NCI-H146 treated with DMSO at 0.1 percent for 48 hours (cell line): ENCODE data around the gene ASB10.

ENCODE experiments used
- DNase-seq: peaks from one replicate; lab custom pipeline; 2025; ENCODE audit not compliant: unreplicated experiment; lab: John Stamatoyannopoulos, UW

ASB10 gene

DNA sequence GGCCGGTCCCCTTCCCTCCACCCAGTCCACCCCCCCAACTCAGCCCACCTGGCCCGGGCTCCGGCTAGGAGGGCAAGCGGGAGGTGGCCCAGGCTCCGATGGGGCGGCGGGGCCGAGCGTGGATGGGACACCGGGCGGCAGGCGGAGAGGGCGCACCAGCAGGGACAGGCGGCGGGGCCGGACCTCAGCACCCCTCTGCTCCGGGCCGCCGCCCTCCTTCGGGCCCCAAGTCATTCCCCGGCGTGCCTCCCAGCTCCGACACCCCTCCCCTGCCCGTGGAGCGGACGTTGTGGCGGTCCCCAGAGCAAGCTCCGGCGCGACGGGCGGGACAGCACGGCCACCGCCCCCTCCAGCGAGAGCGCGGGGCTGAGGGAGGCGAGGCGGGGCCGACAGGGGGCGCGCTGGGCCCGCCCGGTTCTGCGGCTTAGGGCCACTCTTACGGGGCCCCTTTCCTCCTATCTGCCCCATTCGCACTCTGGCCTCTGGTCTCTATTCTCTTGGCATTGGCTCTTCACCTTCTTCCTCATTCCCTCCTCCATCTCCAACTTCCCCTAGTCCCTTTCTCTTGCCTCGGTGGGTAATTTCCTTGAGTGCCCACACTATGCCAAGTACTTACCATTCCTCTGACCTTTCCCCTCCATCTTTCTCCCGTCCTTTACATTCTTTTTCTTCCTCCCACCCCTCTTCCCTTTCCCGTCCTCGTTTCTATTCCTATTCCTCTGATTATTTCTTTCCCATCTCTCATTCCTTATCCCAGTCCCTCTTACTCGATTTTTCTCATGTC is 18.9 kb downstream of the ASB10 start:
- no peak for DNase-seq

DNA sequence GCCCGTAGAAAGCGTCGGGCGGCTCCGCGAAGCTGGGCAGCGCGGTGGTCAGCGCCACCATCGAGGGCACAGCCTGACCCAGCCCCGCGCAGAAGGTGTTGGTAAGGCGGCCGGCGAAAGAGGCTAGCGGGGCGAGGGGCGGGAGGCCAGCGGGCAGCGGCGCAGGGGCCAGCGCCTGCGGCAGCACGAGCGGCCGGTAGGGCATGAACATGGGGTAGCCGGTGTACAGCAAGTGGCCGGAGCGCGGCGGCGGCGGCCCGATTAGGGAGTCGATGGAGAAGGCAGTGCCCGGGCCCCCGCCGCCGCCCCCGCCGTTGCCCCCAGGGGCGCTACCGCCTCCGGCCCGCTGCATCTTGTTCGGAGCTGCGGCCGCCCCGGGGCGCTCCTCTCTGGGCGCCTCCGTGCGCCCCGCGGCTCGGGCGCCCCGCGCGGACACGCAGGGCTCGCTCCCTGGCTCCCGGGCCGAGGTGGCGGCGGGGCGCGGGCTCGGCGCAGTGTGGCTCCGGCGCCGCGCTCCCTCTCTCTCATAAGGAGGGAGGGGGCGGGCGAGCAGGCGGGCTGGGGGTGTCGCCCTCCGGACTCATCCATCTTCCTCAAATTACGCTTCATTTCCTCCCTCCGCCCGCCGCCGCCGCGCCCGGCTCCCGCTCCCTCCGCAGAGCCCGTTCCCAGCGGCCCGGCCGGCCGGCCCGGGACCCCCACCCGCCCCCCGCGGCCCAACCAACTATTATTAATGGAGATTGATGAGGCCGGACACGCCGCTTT is 19.7 kb downstream of the ASB10 start, which contains the start of gene GBX1:
Gene GBX1, minus strand, starts transcription at position 498 of the 765 bp plus-strand sequence. Its CDS starts 146 bp downstream, at position 352.
- no peak for DNase-seq

DNA sequence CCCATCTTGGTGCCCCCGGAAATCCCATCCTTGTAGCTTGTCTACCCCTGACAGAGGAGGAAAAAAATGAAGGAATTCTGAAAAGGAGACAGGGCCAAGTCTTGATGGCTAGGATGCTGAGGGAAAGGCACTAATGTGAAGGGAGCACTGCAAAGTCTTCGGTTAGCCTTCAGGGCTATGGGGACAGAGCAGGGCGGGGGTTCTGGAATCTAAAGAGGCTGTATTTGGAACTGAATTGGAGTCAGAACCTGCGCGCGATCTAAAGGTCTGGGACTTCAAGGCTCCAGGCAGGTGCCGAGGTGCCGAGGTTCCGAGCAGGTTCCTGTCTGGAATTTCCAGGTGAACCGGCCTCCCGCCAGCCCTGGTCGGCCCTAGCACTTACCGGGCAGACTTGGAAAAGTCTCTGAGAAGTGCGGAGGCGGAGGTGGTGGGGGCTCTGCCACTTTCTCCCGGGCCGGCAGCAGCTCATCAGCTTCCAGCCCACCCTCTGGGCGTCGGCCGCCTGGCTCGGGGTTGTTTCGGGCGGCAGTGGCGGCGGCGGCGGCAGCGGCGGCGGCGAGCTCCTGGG is 20.3 kb downstream of the ASB10 start:
- DNase-seq, result no peak

DNA sequence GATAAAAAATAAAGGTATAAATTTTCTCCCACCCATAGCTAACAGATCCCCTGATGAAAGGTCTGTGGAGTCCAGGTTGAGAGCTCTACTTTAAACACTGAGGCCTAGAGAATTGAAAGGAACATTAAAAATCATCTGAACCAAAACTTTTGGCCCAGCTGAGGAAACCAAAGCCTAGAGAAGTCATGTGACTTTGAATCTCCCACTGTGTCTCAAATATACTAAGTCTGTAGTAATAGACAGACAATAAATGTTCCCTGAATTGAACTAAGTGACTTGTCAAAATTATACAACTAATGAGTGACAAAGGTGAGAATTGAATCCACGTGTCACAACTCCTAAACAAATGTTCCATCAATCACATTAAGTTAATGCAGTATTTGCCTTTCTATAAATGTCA is 25.3 kb downstream of the ASB10 start:
- DNase-seq, result no peak

DNA sequence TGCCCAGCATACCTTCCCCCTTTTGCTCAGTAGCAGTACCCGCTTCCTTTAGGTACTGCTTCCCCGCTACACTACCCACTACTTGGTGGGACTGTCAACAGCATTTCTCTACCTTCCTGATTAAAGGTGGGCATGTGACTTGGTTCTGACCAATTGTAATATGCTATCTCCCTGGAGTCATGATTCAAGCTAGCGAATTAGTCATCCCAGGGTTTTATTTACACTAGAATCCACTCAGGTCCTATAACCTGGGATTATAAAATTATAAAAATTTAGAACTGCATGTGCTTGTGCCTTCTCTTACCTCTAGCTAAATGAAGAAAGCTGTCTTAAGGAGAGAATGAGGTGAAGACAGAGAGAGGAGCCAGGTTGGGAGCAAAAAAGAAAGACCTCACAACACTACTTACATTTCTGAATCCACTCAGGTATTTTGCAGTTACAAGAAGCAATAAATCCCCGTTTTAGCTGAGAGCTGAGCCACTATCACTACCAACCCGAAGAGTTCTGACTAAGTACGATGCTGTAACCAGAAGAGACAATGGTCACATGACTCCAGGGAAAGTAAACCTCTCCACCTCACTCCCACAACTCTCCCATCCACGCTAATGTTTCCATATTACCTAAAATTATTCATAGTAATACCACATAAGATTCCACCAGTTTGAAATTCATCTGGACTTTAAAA is 29.3 kb downstream of the ASB10 start:
- DNase-seq, result no peak

DNA sequence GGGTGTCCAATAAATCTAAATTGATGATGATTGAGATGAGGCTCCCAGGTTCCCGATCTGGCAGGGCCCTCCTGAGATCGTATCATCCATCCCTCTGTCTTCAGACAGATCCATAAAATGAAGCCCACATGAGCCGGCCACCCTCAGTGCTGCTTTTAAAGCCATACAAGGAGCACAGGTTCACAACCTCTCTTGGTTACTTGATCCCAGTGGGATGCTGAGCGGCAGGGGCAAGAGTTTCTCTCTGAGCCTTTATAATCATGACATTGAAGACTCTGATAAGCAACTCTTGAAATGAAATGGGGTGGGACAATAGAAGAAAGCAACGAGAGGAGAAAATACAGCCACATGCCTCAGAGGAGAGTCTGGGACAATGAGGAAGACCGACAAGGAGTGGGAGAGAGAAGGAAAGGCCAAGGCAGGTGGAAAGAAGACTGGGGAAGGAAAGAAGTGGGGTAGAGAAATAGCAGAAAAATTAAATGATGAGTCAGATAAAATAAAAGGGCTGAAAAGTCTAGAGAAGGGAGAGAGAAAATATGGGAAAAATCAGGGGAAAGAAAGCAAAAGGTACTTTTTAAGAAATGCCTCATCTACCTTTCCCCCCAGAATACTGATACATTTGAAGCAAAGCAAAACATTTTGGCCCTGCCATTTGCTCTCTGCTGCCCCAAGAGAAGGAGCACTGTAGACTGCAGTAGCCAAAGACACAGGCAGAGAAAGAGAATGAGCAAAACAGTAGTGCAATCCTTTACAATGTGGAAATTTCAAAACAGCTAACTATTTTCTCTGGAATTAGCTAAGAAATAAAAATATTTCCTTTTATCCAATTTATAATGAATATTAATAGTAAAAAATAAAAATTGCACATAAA is 34.2 kb downstream of the ASB10 start:
- DNase-seq, result no peak

DNA sequence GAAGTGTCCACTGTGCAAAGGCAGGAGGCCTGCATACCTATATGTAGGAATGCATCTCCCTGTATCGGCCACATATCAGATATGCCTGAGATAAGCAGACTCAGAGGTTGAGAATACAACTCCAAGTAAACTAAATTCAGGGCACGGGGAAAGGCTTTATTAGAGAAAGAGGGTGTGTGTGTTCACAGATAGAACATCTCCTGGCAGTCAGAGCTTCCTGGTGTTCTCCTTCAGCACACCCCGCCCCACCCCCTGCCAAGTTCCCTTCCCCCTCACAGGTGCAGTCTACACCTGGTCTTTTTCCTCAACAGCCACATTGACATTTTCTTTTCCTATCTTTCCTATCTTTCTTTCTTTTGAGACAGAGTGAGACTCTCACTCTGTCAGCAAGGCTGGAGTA is 36.7 kb downstream of the ASB10 start:
- no peak for DNase-seq

DNA sequence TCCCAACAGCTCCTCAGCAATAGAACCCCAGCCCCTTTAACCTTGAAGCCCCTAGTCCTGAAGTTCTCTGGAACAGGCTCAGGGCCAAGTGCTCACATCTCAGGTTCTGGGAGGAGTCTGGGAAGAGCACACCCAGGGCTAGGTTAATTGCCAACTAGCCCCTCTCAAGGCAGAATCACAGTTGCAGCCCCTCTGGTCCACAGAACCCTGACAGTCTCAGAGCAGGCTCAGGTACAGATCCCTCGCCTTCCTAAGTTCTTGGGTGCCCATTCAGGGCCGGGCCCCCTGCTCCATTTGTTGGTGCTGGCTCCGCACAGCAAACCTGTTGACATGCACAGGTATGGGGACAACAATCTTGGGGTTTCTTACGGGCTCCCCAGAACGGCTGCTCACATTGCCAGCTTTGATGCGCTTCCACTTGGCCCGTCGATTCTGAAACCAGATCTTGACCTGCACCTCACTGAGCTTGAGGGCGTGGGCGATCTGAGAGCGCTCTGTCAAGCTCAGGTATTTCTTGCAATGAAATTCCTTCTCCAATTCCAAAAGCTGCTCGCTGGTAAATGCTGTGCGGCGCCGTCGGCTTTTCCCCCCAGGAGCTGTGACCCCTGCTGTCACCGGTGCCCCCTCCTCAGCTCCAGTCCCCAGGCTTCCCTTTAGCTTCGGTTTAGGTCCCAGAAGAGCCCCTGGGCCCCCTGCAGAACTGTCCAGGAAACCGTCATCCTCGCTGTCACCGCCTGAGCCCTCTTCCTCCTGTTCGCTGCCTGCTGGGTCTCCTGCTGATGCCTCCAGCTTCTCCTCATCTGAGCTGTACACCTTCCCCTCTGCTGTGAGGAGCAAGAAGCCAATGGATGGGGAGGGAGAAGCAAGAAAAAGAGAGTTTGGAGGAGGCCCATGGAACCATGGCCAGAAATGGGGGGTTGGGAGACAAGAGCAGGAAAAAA is 38.5 kb downstream of the ASB10 start:
- no peak for DNase-seq

DNA sequence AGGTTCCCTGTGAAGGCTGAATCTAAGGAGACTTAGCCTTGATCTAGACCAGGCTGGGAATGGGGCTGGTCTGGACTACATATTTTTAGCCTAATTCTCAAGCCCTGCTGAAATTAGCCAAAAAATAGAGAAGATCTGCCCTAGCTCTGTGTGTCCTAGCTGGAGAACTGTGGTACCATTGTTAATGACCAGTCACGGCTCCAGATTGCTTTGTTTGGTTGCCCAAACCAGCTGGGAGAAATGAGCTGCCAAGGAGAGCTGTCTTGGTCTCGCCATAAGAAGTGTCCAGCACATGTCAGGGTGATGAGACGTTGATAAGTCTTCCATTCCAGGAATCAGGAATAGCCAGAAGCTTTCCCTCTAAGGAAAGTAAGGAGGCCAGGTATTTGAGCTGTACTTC is 40.3 kb downstream of the ASB10 start:
- no peak for DNase-seq

DNA sequence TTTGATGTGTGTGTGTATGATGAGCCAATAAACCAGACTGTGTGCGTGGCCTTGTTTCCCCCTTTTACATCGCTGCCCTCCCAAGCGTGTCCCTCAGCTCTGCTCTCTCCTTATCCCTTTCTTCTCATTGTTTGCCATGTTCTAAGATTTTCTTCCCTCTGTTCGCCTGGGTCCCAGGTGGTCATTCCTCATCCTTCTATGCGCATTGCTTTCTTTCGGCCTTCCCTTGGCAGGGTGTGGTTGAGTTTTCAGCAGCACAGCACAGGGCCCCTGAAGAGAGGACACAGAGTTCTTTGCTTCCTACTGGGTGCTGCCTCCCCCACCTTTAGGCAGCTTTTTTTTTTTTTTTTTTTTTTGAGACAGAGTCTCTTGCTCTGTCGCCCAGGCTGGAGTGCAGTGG is 42.7 kb downstream of the ASB10 start:
- DNase-seq, result no peak

DNA sequence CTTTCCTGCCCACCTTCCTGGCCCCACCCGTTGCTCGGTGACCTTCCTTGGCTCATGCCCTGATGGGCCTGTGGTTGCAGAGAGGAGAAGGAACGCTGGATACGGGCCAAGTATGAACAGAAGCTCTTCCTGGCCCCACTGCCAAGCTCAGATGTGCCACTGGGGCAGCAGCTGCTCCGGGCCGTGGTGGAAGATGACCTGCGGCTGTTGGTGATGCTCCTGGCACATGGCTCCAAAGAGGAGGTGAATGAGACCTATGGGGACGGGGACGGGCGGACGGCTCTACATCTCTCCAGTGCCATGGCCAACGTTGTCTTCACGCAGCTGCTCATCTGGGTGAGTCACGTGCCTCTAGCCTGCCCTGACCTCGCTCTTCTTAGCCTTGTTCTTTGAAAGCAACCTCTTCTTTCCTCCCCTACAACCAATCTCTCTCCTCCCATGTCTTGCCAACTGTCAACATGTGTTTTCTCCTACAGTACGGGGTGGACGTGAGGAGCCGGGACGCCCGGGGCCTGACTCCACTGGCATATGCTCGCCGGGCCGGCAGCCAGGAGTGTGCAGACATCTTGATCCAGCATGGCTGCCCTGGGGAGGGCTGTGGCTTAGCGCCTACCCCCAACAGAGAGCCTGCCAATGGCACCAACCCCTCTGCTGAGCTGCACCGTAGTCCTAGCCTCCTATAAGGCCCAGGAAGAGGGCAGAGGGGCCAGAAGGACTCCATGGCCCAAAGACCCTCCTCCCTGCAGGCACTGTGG is 43.6 kb downstream of the ASB10 start:
- no peak for DNase-seq

DNA sequence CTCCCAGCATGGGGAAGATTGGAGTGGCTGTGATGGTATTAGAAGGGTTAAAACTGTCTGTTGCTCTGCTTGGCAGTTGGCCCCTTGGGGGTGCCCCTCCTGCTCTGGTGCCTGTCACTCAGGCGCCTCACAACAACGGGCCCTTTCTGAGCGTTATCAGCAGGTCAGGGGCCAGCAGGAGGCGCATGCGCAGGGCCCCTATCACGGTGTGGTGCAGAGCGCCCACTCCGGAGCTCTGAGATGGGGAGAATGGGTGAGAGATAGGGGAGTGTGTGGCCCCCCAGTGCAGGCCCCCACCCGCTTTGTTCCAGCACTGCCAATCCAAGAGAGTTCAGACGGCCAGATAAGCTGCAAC is 44.4 kb downstream of the ASB10 start:
- DNase-seq, result no peak

DNA sequence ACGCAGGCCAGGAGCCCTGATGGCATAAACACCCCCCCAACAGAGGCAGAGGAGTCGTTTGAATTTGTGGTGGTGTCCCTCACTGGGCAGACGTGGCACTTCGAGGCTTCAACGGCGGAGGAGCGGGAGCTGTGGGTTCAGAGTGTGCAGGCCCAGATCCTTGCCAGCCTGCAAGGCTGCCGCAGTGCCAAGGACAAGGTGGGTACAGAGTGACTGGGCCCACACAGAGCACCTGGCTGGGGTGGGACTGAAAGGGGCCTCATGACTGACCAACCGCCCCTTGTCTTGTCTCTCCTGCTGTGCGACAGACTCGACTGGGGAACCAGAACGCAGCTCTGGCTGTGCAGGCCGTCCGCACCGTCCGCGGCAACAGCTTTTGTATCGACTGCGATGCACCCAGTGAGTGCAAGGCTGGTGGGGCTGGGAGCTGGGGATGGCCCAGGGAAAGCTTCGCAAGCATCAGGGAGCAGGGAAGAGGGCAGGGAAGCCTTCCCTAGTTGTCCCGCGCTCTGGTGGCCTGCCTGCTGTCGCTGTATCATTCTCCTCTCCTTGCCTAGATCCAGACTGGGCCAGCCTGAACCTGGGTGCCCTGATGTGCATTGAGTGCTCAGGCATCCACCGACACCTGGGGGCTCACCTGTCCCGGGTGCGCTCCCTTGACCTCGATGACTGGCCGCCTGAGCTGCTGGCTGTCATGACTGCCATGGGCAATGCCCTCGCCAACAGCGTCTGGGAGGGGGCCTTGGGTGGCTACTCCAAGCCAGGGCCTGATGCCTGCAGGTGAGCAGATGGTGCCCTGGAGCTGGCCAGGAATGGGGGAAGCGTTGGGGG is 45.0 kb downstream of the ASB10 start:
- DNase-seq, result no peak

DNA sequence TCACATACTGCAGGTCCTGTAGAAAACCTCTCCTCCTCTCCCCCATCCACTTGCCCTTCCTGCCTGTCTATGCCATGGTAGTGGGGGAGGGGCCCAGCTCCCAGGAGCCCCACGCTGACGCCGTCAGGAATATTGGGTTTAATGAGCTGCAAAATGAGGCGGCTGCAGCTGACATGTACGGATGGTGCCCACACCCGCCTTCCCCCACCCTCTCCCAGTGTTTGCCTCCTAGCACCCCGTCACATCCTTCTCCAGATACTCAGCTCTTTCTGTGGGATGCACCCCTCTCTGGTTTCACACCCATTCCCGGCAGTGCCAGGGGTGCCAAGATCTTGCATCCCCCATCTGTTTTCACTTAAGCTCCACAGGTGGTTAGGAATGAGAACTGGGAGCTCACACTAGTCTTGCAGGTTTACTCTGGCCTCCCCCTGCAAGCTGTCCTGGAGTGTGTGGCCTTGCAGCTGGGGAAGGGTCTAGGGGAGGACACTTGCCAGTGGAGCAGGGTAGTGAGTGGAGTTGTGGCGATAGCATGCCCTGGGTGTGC is 45.7 kb downstream of the ASB10 start:
- DNase-seq, result no peak

DNA sequence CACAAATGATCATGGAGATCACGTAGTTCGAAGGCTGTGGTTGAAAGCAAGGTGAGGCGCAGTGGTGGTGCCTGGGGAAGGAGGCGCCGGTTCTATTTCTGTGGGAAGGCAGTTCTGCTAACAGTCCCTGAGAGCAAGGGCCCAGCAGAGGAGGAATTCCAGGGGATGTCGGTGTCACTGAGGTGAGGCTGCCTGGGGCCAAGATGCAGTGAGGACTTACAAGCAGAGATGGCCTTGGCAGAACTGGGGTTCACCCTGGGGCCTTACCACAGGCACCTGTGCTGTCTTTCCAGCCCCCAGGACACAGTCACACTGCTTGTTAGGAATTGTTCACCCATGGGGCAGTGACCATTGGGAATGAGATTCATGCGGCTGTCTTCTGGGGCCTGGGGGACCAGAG is 46.2 kb downstream of the ASB10 start:
- DNase-seq, result no peak

DNA sequence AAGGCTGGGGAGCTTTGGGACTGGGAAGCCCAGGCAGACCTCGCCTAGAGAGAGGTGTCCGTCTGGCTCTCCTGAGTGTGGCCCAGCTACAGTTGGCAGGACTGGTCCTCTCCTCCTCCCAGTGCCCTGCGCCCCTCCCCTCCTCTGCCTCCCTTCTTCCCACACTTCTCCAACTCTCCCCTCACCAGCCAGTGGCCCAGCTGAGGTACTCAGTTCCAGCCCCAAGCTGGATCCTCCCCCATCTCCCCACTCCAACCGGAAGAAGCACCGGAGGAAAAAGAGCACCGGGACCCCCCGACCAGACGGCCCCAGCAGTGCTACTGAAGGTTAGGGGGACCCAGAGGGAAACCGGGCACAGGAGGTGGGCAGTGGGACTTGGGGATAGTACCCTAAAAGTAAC is 47.3 kb downstream of the ASB10 start:
- DNase-seq, result no peak

DNA sequence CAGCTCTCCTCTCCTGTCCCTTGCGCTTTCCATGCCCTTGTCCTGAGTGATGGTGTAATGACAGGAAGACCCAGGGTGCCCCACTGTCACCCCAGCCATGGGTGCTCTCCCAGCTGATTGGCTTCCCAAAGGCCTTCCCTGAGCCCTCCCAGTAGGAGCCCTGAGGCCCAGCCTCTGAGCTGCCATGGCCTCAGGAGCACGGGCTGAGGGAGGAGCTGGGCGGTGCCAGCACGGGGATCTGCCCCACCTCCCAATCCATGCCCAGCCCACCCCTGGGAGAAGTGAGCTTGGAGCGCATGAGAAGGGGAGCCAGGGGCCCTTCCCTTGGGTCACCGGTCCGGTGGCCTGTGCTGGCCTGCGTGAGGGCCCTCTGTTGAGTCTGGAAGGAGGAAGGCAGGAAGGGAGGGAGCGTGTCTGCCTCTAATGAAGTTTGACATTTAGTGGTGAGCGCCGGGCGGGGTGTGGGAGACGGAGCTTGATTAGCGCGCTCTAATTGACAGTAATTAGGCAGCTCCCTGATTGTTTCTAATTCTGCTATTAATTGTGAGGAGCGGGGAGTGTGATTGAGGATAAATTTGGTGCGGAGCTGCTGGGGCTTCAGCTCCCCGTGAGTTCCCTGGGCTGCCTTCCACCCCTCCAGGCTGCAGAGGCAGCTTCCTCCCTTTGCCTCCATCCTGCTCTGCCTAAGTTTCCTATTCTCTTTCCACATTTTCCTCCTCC is 47.8 kb downstream of the ASB10 start:
- DNase-seq, result no peak
